Right forelimb (tissue), 1 donor: ENCODE data around the gene ZNF385B.

ENCODE experiments used
- DNase-seq: peaks from one replicate; pipeline ENCODE4 v3.0.0-alpha.2; 2018

Gene ZNF385B

GRCh38 chr2:179543361-179543901 is 318.0 kb downstream of the ZNF385B start:
- no peak for DNase-seq

- DNase-seq: no peak
Measured at GRCh38 chr2:179541586-179541985, 319.8 kb downstream of the ZNF385B start.

GRCh38 chr2:179539124-179539511 is 322.3 kb downstream of the ZNF385B start:
- DNase-seq: no peak

- no peak for DNase-seq
Measured at GRCh38 chr2:179538406-179539123, 322.8 kb downstream of the ZNF385B start.

- no peak for DNase-seq
Measured at GRCh38 chr2:179536185-179536584, 325.2 kb downstream of the ZNF385B start.

GRCh38 chr2:179533875-179534274 is 327.5 kb downstream of the ZNF385B start:
- no peak for DNase-seq

GRCh38 chr2:179532863-179533278 is 328.5 kb downstream of the ZNF385B start:
- no peak for DNase-seq

- DNase-seq: no peak
Measured at GRCh38 chr2:179528576-179529069, 332.8 kb downstream of the ZNF385B start.

GRCh38 chr2:179525340-179525739 is 336.1 kb downstream of the ZNF385B start:
- DNase-seq: no peak

- no peak for DNase-seq
Measured at GRCh38 chr2:179524809-179525339, 336.5 kb downstream of the ZNF385B start.

GRCh38 chr2:179521944-179522343 is 339.5 kb downstream of the ZNF385B start:
- DNase-seq: no peak

- no peak for DNase-seq
Measured at GRCh38 chr2:179518830-179519229, 342.6 kb downstream of the ZNF385B start.

GRCh38 chr2:179513181-179513580 is 348.2 kb downstream of the ZNF385B start:
- DNase-seq: no peak

- DNase-seq: no peak
Measured at GRCh38 chr2:179512281-179513035, 349.0 kb downstream of the ZNF385B start.

- no peak for DNase-seq
Measured at GRCh38 chr2:179511105-179511789, 350.2 kb downstream of the ZNF385B start.

- DNase-seq: no peak
Measured at GRCh38 chr2:179495315-179495714, 366.1 kb downstream of the ZNF385B start.

GRCh38 chr2:179488563-179488962 is 372.8 kb downstream of the ZNF385B start:
- no peak for DNase-seq

- no peak for DNase-seq
Measured at GRCh38 chr2:179487010-179487731, 374.2 kb downstream of the ZNF385B start.

GRCh38 chr2:179483131-179483530 is 378.3 kb downstream of the ZNF385B start:
- no peak for DNase-seq

- no peak for DNase-seq
Measured at GRCh38 chr2:179479947-179480346, 381.5 kb downstream of the ZNF385B start.

- DNase-seq: no peak
Measured at GRCh38 chr2:179478771-179479170, 382.6 kb downstream of the ZNF385B start.

GRCh38 chr2:179470992-179471391 is 390.4 kb downstream of the ZNF385B start:
- no peak for DNase-seq
